Stimulated activated CD4-positive, alpha-beta T cell treated with anti-CD3 and anti-CD28 coated beads, TNF-alpha, amount 100 ng/mL, for 24 hours (primary cell): ENCODE data around the gene DUSP6.
A peak's percentile ranks its signal among the peaks of the same experiment; 100 is the strongest.
"Not testable (repeated sequence)": the region's sequence is repeated elsewhere in the genome, so short reads cannot be mapped to it uniquely, and the experiment has no call there.

ENCODE experiments used
- DNase-seq, 3 experiments: peaks; one replicate each; pipeline ENCODE4 v3.0.0-alpha.2; 2020; ENCODE audit warnings: low read depth in 3 of 3

The DUSP6 gene

DNA sequence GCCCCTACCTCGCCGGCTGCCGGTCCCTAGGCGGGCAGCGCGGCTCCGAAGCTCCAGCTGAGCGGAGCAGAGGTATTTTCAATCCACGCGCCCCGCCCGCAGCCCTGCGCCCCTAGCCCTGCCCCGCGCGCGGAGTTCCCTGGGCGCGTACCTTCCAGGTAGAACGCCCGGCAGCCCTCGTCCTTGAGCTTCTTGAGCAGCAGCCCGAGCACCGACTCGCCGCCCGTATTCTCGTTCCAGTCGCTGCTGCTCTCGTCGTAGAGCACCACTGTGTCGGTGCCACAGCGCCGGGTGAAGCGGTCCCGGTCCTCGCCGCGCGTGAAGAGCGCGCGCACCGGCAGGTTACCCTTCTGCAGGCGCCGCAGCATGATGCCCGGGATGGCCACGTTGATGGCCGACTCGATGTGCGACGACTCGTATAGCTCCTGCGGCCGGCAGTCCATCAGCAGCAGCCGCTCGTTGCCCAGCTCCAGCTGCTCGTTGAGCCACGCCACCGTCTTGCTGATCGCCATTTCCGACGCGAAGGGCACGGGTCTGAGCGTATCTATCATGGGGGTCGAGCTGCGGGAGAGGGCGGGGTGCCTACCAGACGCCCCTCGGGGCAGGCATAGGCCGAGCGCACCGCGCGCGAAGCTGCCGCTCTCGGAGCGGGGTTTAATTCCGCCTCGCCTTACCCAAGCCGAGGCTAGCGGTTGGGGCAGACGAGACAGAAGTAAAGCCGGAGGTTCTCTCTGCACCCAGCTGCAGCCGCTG is 636 bp downstream of the DUSP6 start:
- DNase-seq, result peak in 1 of 3 experiments; percentile 40

DNA sequence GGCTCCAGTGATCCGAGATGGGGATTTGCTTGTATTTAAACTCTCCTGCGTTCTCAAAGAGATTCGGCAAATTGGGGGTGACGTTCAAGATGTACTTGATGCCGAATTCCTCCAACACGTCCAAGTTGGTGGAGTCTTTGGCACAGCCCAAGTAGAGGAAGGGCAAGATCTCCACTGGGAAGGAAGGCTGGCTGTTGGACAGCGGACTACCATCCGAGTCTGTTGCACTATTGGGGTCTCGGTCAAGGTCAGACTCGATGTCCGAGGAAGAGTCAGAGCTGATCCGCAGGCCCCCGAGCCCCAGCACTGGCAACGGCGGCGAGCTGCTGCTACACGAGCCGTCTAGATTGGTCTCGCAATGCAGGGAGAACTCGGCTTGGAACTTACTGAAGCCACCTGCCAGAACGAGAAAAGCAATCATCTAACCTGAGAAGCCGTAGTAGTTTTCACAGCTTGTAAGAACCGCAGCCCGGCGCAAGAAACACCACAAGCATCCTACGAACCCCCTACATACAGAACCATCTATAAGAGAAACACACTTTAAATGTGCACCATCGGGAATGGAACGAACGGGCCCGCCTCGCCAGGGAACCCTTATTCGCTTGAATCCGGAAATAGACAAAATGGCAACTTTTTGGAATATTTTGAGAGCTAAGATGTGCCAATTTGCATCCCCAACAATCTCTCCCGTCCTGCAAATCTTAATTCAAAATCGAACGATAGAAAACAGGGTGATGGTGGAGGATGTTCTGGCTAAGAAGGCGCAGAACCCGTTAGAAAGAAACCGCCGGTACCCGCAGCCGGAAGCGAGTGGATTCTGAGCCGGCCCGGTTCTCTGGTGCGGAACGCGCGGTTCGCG is 1.4 kb downstream of the DUSP6 start:
- no peak for DNase-seq

DNA sequence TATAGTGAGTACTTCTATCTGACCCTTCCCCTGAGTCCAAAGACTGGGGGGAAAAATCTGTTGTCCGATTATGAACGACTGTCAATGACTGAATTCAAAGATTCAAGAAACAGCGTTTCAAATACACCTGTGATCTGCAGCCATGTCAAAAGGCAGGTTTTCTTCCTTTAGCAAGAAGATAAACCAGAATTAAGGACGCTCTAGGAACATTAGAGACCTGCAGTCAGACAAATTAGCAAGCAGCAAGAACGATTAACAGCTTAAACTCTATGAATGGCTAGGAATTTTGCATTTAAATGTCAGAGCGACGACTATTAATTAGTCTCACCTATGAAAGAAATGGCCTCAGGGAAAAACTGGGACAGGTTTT is 2.1 kb downstream of the DUSP6 start:
- DNase-seq, result no peak

GRCh38 chr12:89349814-89350213 is 2.5 kb downstream of the DUSP6 start:
- no peak for DNase-seq

DNA sequence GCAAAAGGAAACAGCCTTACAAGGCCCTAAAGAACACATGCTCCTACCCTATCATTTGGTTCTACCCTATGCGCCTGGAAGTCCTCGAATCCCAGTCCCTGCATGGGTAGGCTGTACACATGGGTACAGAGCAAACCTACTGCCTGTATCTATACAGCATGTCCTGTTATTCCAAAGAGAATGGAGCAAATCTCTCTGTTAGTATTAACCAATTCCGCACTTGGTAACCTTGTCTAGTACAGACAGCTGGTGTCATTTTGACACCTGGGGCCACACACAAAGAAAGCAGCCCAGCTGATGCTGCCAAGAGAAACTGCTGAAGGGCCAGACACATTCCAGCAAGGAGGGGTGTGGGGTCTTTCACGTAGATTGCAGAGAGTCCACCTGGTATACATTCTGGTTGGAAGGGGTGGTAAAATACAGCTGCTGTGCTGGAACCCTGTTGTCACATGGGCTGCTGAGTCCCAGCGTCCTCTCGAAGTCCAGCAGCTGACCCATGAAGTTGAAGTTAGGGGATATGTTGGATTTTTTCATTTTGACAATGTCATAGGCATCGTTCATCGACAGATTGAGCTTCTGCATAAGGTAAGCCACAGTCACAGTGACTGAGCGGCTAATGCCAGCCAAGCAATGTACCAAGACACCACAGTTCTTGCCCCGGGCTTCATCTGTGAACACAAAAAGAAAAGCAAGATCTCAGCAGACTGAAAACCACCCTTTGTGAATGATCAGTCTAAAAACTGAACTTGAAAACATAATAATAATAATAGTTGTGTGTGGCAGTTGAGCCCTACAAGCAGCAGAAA is 3.2 kb downstream of the DUSP6 start:
- no peak for DNase-seq

DNA sequence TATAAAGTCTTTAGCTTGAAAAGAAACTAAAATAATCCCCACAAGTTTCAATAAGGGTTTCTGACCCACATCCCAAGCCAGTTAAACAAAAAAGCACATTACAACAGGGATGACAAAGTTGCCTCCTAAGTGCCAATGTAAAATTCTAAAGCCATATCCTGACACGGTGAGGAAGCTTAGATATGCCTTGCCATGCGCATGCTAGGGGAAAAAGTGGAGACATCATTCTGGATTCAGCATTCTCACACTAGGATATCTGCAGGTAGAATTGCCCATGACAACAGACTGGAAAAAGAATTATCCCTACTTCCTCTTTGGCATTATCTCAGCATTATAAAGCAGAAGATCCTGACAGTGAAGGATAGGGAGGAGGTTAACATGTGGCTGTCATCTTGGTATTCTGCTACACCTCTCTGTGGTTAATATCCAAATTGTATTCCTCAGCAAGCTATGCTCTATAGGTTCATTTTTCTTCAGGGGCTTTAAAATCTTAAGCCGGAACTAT is 4.9 kb downstream of the DUSP6 start:
- DNase-seq, result no peak

DNA sequence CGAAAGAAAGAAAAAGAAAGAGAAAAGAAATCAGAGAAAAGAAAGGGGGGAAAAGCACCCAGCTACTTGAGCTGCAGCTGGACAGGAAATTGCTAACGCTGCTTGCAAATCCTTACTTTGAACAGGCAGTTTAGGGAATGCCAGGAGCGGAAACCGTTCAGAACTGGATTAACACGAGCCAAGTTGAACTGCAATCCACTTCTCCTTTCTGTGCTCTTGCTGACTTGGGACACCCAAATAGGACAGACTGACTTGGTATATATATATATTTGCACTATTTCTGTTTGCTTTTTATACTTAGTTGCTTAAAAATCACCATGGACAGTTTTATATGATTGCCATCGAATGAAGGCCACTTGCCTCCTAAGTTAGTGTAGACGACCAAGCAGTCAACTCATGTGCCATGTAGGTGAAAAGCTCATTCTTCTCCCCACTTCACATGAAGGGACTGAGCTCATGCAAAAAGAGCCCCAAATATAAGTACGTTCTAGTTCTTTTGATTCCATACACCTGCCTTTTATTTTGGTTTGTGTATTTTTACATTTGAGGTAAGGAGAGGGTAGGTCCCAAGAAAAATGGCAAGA is 5.5 kb downstream of the DUSP6 start:
- no peak for DNase-seq

GRCh38 chr12:89345830-89346740 is 6.2 kb downstream of the DUSP6 start:
- DNase-seq, result no peak

DNA sequence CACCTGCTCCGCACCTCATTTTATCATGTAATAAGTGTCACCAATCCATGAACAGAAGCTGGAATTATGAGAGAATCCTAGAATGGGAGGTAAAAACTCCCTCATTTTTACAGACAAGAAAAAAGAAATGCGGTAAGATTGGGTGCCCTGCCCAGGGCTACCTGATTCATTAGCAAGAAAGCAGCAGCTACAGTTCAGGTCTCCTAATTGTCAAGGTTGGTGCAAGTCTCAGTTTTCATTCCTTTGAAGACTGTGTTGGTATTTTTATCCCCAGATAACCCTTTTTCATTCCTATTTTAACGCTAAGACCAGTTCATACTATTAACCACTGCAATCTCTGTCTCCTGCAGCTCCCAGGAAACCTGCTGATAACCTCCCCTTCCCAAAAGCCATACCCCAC is 6.9 kb downstream of the DUSP6 start:
- DNase-seq, result no peak

DNA sequence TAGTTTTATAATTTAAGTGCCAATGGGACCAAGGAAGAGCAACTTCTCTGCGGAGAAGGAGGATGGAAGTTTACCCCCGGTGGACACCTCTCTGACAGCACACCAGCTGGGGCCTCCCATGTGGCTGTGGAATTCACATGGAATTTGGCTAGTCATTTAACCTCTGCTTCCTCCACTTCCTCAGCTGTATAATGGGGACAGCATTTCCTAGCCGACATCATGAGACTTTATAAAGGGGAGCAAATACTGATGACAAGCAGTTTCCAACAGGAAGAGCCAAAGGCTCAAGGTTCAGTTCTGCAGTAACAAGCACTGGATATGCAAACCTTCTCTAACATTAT is 7.5 kb downstream of the DUSP6 start:
- no peak for DNase-seq

DNA sequence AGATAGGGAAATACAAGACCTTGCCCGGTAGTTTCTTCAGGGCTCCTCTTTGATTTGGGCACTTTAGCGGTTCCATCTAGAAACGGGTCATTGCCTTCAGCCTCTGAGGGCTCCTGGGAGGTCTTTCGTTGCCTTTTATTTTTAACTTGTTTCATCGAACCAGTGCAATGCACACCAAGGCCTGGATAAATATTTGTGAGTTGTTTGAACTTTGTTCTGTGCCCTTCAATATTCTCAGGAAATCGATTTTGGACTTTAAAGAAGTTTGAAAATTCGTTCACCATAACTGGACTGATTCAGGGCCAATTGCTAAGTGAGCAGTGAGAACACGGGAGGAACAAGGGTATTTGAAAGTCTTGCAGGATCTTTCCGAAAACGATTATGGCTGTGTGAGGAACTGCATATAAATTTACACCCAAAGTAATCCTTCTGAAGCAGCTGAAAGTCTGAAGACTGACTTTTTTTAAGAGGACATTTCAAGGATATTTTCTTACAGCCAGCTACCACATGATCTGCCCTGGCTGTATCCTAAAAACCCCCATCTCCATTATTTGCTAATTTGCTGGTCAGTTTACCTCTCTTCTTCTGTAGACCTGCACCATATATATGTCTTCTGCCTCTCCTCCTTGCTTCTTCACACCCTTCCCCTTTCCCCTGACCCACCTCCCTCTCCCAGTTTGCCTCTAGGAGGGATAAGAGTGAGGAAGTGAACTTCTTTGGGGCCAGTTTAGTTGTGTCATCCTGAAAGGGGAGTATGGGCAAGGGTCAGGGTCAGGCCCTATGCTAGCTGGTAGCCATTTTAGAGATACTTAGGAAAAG is 8.0 kb downstream of the DUSP6 start:
- no peak for DNase-seq

DNA sequence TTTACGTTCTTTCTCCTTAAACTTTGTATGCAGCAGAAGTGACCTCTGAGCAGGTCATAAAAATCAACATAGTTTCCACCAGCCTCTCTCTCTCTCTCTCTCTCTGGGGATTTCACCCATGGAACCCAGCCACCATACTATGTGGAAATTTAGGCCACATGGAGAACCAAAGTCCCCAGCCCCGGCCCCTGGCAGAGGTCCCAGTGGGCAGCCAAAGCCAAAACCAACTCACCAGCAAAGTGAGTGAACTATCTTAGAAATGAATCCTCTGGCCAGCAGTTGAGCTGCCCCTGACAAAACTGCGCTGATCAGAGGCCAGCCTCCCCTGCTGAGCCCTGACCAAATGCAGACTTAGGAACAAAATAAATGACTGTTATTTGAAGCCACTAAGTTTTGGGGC is 9.2 kb downstream of the DUSP6 start:
- DNase-seq, result no peak

DNA sequence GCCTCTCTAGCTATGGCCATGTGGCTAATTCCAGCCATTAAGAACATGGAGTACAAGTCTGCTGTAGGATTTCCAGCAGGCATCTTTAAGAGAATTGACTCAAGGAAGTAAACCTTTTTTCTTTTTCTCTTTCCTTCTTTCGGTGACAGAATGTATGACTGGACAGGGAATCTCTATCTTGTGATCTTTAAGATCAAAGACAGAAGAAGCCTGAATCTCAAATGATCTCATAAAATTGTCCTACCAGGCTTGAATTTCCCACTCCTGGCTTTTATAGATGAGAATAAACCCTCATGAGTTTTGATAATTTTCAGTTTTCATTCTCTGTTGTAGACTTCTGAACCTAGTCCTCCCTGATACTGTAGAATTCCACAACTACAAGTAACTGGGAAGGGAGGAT is 11.4 kb downstream of the DUSP6 start:
- DNase-seq, result no peak

DNA sequence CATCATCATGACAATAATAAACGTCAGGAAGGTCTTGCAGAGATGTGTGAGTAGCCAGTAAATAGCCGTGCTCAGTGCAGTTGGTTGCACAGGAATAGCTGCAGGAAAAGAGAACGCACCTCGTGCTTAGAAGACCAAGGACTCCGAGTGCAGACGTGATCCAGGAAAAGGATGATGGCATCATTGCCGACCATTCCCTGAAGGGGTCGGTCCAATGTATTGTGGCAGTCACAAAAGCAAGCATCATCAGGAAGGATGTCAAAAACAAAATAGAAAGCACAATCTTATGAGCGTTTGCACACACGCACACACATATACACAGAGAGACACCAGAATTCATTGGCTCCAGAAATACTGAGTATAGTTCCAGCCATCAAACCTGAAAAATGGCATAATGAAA is 12.8 kb downstream of the DUSP6 start:
- DNase-seq, result no peak

DNA sequence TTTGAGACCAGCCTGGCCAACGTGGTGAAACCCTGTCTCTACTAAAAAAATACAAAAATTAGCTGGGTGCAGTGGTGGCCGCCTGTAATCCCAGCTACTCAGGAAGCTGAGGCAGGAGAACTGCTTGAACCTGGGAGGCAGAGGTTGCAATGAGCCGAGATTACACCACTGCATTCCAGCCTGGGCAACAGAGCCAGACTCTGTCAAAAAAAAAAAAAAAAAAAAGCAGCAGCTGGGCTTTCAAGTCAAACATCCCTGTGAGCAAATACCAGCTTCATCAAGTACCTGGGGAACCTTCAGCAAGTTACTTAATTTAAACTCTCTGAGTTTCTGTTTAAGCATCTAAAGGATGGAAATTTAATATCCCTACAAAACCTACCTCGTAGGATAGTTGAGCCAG is 15.2 kb downstream of the DUSP6 start:
- not testable (repeated sequence) for DNase-seq

DNA sequence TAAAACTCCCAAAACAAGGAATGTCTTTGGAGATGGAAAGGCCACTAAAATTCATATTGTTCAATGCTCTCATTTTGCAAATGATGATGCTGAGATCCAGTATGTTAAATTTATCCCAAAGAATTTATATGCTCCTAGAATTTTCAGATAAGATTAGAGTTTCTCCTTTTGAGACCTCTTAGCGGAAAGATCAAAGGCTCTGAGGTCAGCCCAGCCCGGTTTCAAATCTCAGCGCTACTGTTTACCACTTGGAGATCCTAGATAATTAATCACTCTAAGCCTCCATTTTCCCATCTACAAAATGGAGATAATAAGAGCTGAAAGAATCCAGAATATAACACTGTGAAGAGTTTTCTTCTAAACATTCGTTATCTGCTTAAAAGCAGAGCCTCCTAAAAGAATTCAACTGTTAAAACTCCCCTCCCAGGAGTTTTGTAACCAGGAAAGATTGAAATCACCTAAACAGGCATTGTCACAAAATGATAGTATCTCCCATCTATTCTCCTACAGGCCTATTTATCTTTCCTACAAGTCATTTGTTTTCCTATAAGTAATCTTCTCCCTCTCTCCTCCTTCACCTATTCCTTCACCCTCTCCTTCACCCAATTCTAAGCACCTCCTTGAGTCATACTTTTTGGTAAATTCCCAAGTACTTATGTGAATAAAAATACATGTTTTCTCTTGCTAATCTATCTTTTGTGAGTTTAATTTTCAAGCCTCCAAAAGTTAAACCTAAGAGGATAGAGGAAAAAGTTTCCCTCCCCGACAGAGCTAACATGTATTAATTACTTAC is 16.7 kb downstream of the DUSP6 start:
- DNase-seq, result no peak

- DNase-seq, result no peak
Measured at GRCh38 chr12:89334548-89335169, 17.6 kb downstream of the DUSP6 start.

GRCh38 chr12:89333564-89334252 is 18.6 kb downstream of the DUSP6 start:
- no peak for DNase-seq
